ENCODE data around the gene ZNF182.

GRCh38 chrX:47941423-47941822, 62.4 kb downstream of the ZNF182 start:
- TF ChIP-seq CTCF (conservative IDR thresholded peaks at IDR 0.05) (no peak), ZFX (IDR thresholded peaks at IDR 0.05) (no peak)
